Lower leg skin (tissue), 3 donors: ENCODE results near the gene WBP1L.

Source experiments
- CTCF ChIP-seq, 3 donors: fragments of 450-650 bp; IDR thresholded peaks; one replicate each; pipeline ENCODE4 v1.5.1; 2016; ENCODE audit warnings: antibody characterized with exemption in 3 of 3, mild to moderate bottlenecking in 3 of 3, moderate library complexity in 2 of 3
- POLR2A ChIP-seq, 2 donors: fragments of 450-650 bp; IDR thresholded peaks; one replicate each; pipeline ENCODE4 v1.6.1; 2016 to 2017; ENCODE audit warnings: antibody characterized with exemption in 2 of 2, mild to moderate bottlenecking in 1 of 2, moderate library complexity in 1 of 2

GRCh38 chr10:102845352-102845902 lies 101.7 kb downstream of the WBP1L start:
- TF ChIP-seq CTCF (IDR thresholded peaks at IDR 0.05) (no peak), POLR2A (IDR thresholded peaks at IDR 0.05) (no peak)
